ENCODE results near the gene KCND1.

KCND1 gene

DNA sequence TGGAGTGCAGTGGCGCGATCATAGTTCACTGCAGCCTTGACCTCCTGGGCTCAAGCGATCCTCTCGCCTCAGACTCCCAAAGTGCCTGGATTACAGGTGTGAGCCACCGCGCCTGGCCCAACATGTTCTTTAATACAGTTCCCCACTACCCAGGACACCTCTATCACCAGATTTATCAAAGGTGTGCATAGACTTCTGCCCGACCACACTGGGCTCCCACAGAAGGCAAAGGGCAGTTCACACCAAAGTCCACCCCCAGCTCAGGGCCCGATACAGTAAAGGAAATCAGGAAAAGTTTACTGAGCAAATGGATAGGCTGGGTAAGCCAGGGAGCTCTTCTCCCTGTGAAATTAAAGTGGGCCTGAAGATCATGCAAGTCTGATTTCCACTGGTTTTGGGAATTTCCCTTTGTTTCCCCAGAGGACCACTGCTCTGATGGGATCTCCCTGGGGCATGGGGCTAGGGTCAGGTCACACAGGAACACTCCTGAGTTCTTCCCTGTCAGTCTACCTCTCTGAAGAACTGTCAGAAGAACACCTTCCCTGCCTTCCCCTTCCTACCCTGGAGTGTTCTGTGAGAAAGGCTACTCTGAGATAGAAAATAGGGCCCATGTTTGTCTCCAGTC, 35.1 kb downstream of the KCND1 start:
- no peak for DNase-seq

DNA sequence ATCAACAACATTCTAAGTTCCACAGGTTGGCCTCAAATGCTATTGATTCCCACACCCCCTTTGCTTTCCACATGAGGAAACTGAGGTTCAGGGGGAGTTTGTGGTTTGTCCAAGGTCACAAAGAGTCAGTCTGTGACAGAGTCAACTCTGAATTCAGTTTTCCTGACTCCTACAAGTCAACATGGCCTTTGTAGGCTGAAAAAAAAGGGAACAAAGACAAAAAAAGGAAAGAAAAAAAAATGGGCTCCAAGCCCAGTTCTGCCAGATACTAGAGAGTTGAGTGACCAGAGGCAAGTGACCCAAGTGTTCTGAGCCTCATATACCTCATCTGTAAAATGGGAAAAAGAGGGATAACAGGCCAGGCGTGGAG, 36.4 kb downstream of the KCND1 start:
- DNase-seq, result no peak

DNA sequence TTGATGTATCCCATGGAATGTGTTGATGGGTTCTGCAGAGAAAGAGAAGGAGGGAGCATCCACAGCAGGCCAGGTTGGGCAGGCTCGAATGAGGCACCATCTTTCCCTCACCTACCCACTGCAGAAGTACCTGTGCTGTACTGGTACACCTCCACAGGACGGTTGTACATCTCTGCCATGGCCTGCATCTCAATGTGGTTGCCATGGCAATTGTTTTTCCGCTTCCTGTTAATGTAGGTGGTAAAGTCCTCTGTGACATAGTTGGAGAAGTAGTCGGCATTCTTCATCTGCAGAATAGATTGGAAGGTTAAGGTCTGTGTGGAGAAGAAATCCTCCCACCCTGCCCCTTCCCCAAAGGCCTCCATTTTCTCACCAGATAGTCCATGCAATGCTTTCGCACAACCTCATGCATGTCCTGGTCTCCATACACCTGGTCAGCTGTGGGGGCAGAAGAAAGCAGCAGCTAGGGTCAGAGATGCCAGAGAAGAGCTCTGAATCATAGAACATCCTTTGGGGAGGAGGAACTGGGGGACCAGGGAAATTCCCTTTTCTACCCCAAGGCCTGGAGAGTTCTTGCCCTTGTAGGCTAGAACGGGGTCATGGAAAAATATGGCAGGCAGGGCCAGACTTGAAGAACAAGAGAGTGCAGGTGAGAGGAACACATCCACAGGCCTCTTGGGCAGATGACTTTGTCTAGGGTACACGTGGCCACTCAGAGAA, 36.9 kb downstream of the KCND1 start:
- no peak for DNase-seq

DNA sequence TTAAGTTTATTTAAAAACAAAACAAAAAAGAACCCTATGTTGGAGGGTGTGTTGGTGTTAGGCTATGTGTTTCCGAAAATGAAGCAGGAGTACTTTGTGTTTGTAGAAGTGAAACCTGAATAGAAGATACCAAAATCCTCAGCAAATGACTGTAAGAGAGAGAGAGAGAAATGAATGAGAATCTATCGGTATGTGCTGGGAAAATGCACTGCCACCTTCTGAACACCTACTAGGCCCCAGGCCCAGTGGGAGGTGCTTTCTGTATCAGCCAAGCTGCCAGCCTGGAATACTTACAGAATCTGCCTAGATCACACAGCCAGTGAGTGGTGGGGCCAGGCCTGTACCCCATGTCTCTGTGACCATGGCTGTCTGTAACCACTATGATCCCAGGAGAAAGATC, 37.9 kb downstream of the KCND1 start:
- DNase-seq, result no peak

DNA sequence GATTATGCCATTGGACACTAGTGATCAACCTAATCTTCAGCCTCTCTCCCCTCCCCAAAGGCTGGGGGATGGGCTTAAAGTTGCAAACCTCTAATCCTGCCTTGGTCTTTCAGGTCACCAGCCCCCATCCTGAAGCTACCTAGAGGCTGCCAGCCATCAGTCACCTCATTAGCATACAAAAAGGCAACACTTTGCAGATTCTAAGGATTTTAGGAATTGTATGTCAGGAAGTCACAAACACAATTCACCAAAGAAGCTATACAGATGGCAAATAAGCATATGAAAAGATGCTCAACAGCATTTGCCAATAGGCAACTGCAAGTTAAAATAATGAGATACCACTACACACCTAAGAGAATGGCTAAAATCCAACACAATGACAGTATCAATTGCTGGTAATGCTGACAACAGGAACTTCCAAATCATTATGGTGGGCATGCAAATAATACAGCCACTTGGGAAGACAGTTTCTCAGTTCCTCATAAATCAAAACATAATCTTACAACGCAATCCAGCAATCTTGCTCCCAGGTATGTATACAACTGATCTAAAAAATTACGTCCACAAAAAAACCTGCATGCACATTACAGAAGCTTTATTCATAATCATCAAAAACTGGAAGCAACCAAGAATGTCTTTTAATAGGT, 43.8 kb downstream of the KCND1 start:
- no peak for DNase-seq

DNA sequence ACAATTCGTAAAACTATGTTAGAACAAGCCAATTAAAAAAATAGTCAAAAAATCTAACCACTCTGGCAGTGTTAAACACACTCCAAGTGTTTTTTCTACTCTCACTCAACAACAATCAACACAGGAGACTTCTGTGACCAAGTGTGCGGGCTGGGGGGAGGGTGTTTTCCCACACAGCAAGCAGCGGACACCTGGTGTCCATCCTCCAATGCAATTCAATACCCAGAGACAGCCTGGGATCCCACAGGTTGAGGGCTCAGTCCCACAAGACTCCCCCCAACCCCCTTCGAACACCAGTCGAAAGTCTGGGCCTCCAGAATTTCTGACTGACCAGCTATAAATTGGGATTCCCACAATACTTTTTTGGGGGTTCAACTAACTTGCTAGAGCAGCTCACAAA, 44.5 kb downstream of the KCND1 start:
- DNase-seq, result no peak

DNA sequence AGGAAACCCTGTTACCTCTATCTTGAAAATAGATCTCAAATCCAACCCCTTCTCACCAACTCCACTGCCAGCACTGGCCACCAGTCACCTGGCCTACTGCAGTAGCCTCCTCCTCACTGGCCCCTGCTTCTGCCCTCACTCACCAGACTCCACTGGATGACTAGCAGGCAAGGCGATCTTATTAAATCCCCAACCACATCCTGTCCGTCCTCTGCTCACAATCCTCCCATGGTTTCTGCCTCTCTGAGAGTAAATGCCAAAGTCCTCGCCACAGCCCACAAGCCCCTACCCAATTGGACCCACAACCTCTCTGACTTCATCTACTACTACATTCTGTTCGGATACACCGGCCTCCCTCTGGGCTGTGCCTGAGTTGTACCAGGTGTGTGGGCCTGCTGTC, 47.4 kb downstream of the KCND1 start:
- no peak for DNase-seq

DNA sequence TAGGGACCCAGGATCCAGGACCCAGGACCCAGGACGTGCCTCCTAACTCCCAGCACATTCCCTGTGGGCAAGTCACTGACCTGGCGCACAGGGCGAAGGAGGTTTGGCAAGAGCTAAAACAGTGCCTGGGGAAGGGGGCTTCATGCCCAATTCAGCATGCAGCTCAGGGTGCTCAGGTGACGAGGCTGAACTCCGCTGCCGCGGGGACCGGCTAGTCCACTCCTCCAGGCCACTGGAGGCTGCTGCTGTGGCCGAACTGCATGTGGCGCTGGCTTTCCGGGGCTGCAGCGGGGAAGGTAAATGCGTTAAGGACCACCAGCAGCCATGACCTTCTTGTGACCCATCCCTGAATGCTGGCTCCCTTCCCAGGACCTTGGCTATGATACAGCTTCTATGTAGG, 47.9 kb downstream of the KCND1 start:
- DNase-seq, result no peak

DNA sequence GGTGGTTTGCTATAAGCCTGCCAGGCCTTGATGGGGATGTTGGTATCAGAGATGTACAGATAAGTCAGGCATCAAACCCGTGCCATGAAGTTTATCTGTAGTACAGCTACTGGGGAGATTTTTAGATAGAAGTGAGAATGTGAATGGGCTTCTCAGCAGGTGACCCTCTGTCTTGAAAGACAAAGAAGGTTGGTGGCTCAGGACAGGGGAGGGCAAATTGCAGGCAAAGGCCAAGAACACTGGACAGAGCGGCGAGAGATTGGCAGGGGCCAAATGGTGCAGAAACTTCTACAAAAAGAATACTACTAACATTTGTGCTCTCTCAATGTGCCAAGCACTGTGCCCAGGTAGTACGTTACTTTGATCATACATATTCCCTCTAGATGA, 50.9 kb downstream of the KCND1 start:
- DNase-seq, result no peak

DNA sequence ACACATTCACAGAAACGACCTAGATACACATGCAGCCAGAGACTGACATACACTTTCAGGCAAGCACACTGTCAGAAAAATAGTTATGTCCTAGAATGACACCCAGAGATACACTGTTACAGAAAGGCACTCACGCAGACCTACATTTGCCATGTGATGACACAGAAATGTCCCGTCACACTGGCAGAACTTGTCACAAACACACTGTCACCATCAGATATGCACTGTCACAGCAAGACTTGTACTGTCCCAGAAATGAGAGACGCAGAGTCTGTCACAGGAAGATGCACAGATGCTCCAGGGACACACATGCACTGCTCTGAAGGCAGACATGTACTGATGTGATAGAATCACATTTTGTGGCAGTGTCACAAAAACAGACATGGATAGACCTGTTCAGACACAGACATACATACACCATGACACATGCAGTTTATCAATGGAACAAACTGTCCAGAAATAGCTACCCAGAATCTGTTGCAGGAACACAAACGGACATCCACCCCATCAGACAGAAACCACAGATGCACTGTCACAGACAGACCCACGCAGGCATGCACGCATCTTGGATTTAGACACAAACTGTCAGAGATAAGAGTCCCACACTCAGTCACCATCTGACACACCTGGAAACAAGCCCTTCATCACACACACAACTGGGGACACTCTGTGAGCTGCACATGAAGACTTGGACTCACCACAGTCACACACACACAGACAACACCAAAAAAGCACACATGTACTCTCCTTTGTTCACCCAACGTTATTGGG, 51.5 kb downstream of the KCND1 start:
- no peak for DNase-seq

DNA sequence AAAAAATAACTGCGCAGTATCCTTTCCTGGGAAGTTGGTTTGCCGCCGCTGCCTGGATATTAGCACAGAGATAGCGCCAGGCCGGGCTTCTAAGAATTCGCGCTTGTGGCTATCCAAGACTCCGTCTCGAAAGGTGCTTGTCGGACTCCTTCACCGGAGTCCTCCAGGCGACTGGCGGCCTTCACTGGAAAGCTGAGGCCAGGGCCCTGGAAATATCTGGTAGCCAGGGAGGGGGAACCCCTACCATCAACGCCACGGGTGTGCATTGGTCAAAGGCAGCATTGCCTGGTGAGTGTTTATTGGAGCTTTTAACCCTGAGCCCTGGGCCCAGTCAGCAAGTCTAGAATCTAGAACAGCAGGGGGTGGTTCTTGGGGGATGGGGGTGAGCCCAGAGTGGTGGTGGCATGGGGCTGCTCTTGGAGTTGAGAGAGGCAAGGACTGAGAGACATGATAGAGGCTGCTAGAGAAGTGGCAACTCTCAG, 52.2 kb downstream of the KCND1 start:
- no peak for DNase-seq

DNA sequence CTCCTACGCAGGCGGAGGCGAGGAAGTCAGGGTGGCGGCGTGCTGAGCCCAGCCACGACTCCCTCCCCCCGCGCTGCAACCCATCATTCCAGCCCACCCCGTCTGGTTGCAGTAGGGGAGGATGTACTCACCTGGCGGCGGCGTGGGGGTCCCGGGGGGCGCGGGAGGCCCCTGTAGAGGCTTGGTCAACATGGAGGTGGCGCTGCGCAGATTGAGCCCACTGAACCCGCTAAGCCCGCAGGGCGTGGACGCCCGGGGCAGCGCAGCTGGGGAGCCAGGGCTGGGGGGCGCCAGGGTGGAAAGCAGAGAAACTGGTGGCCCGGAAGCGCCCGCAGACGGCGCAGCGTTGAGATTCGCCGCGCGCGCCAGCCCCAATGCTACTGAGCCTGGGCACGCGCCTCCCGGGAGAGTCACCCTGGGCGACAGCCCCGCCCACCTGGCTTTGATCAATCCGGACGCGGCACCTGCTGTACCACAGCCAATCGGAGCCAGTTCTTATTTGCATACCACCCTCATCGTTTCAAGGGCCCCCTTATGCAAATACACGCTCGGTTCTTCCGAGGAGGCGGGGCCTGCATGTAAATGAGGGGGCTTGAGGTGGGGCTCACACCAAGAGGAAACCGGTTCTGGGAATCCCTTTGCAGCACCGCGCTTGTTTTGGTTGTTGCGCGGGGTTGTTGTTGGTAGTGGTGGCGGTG, 52.9 kb downstream of the KCND1 start, which contains the start of gene PIM2:
Gene PIM2 (minus strand): TSS at position 382 of the 698 bp plus-strand sequence. CDS start 190 bp downstream, at position 192.
- DNase-seq, result peak; percentile 88

DNA sequence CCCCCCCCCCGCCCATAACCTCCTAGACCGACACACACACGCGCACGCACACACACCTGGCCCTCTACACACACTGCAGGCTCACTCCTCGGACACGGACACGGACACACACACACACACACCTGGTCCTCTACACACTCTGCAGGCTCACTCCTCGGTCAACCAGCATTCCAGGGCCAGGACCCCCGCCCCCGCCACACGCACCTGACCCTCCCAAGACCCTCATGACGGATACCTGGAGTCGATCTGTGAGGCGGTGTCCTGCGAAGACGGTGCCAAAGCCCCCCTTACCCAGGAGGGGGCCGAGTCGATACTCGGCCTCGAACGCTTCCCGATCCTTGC, 53.4 kb downstream of the KCND1 start:
- DNase-seq, result no peak

DNA sequence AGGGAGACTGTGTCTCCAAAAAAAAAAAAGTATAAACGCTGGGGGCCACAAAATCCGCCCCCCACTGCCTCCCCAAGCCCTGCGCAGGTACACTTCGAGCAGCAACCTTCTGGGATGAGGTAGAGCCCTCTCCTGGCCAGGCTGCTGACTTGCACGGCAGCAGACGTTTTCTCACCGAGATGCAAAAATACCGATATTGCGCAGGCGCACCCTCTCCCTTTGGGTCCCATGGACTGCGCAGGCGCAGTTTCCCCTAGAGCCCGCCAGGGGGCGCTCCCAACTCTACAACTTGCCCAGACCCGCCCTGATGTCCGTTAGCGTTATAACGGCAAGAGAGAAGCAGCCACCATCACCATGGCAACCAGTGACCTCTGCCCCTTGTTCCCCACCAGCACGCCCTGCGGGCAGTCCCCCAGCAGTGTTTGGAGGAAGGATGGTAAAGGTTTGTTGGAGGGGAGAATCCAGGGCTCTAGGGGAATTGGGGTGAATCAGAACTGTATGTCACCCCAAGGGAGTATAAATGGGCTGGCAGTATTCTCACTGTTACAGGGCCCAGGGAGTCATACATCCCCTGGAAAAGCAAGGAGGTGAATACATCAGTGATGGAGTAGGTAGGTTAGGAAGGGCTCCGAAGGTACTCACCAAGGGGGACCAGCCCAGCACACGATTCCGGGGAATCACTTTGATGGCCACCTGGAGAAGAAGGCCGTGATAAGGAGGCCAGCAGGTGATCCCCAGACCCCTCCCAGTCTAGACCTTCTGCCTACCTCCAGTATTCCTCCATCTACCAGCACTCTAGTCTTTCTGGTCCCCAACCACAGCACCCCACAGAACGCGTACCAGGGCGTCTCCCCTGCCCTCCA, 54.3 kb downstream of the KCND1 start:
- peak; percentile 79 for DNase-seq

DNA sequence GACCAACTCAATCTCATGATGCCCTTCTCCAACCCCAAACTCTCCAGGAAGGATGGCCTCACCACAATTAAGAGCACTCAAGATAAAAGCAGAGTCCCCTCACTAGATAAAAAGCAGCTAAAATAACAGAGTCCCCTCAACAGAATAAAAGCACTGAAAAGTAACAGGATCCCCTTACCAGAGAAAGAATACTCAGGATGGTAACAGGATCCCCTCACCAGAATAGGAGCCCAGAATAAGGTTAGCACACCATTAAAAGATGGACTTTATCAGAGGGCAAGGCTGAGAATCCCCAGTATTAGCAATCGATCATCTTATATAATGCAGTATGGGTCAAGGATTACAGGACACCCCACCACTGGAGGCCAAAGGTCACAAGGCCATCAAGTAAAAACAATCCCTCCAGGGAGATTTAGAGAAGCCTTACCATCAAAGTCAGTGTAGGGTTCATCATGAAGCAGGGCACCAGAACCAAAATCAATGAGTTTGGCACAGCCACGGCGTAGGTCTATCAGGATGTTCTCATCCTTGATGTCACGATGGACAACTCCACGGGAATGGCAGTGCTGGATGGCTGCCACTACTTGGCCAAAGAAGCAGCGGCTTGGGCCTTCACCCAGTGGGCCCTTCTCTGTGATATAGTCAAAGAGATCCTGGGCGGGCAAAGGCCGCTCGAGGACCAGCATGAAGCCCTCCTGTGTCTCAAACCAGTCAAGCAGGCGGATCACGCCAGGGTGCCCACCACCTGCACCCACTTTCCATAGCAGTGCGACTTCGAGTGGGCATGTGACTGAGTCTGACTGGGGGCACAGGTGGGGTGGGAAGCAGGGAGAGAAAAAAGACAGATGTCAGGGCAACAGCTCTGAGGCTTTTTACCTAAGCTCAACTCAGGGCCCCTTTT, 56.8 kb downstream of the KCND1 start:
- DNase-seq, result no peak

DNA sequence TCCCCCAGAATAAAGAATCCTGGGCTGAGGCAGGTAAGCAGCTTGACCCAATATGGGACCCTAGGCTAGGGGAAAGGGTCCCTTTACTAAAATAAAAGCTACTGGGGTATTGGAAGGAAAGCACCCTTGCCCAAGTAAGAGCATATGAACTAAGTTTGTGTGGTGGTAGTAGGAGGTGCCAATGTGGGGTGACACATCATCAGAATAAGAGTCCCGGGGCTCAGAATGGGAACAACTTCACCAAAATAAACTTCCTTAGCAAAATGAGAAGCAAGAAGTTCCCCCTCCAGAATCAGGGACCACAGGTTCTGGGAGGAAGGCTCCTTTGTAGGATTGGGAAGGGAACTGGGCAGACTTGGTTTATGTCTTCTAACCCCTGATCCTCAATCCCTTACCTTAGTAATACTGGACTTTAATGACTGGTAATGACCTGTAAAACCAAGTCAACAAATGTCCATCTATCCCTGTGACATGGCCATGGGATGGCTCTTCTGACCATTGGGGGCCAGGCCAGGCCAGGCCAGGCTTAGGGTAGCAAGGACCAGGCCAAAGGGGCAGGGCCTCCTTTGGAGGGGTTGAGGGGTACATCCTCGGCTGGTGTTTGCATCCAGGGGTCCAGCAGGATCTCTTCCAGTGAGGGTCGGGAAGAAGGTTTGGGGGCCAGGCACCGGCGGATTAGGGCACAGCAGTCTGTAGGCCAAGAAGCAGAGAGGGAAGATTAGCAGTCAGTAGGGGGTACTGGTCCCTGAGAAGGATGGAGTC, 57.9 kb downstream of the KCND1 start:
- DNase-seq, result no peak

DNA sequence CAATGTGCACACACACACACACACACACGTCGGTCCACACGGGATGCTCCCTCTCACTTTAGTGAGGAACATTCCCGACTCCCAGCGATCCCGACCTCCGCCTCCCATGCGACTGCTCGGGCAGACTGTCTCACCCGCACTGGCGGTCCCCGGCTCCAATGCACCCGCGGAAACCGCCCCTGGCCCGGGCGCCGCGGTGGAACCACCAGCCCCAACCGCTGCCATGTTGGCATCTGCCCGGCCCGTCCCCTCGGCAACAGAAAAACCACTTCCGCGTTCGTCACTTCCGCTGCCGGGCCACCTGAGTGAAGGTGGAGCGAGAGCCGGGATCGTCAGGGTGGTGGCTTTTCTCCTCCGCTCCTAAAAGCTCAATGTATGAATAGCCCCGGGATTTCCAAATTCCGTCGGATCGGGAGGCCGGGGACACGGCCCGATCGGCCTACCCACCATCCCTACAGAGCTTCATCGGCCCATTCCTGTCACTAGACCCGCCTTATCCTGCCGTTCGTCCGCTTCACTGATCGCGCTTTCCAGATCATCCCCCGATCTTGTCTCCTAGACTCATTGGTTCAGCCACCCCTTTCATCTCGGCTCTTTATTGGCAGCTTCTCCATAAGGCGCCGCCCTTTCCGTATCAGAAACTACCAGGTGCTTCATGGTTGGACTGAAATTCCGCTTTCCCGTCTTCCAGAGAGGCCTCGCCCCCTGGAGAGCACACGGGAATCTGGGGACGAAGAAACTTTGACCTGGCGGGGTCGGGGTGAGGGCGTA, 60.0 kb downstream of the KCND1 start, which contains the start of gene SLC35A2:
Gene SLC35A2 (minus strand): TSS at position 235 of the 771 bp plus-strand sequence. CDS start 10 bp downstream, at position 225.
- peak; percentile 70 for DNase-seq
